SK-N-SH (cell line): ENCODE measurements around the gene PDE11A. TPM values are rescaled to one million over a fixed set of nuclear protein-coding genes. Genes with fewer than 3 reads are reported as not detected.

ENCODE experiments used
- CTCF ChIA-PET: fragments of 300-600, 350-600 bp; formaldehyde crosslinking; extraction: SDS; loops from one replicate; lab custom pipeline; 2021; lab: Yijun Ruan, JAX
- POLR2A ChIA-PET: fragments of 350-600 bp; sonication (Branson Sonifier 250); formaldehyde crosslinking; extraction: SDS; loops from one replicate; lab custom pipeline; 2020; ENCODE audit warnings: antibody characterized with exemption, inconsistent platforms; lab: Yijun Ruan, JAX
- DNase-seq: peaks from one replicate; pipeline ENCODE4 v3.0.0; 2012
- H2AFZ ChIP-seq: fragments of 200-600 bp; sonication (generic); 2 replicates; pipeline ENCODE4 v1.8.1; 2016; ENCODE audit warnings: antibody characterized with exemption, mild to moderate bottlenecking, low read depth
- H3F3A ChIP-seq: fragments of 200-600 bp; sonication (generic); replicated peaks from 2 replicates; pipeline ENCODE3; 2016; ENCODE audit warnings: antibody characterized with exemption, mild to moderate bottlenecking; ENCODE audit not compliant: insufficient read depth
- H3K27ac ChIP-seq, 2 experiments: fragments of 200-500 bp in 1 of 2; fragments of 200-600 bp in 1 of 2; sonication (Bioruptor generic) in 1 of 2; sonication (generic), shearing (Covaris generic) in 1 of 2; 2 replicates each; pipeline versions ENCODE4 v1.5.1 to v1.6.1; 2014 to 2016; ENCODE audit warnings: low read depth in 2 of 2, inconsistent platforms in 1 of 2, low read length in 1 of 2, mild to moderate bottlenecking in 1 of 2, mixed read lengths in 1 of 2
- H3K27me3 ChIP-seq: fragments of 200-600 bp; sonication (generic), shearing (Covaris generic); 2 replicates; pipeline ENCODE4 v1.6.1; 2016; ENCODE audit warnings: mixed run types; ENCODE audit not compliant: insufficient read depth
- H3K36me3 ChIP-seq, 2 experiments: fragments of 200-500 bp in 1 of 2; fragments of 200-600 bp in 1 of 2; sonication (Bioruptor generic) in 1 of 2; sonication (generic) in 1 of 2; replicated peaks in 1 of 2; 2 replicates each; pipeline versions ENCODE3 to v1.5.1; 2014 to 2016; ENCODE audit warnings: low read length in 1 of 2, mild to moderate bottlenecking in 1 of 2; ENCODE audit not compliant: insufficient read depth in 2 of 2, control insufficient read depth in 1 of 2
- H3K4me1 ChIP-seq, 2 experiments: fragments of 200-500 bp in 1 of 2; fragments of 200-600 bp in 1 of 2; sonication (Bioruptor generic) in 1 of 2; sonication (generic), shearing (Covaris generic) in 1 of 2; 2 replicates each; pipeline versions ENCODE4 v1.5.1 to v1.6.1; 2014 to 2016; ENCODE audit warnings: low read depth in 1 of 2, low read length in 1 of 2, mixed run types in 1 of 2; ENCODE audit not compliant: insufficient read depth in 2 of 2, control insufficient read depth in 1 of 2
- H3K4me2 ChIP-seq: fragments of 200-600 bp; sonication (generic), shearing (Covaris generic); 2 replicates; pipeline ENCODE4 v1.6.1; 2017; ENCODE audit warnings: mixed run types
- H3K4me3 ChIP-seq, 2 experiments: fragments of 200-500 bp in 1 of 2; fragments of 200-600 bp in 1 of 2; sonication (Bioruptor generic) in 1 of 2; sonication (generic), shearing (Covaris generic) in 1 of 2; 2 replicates each; pipeline versions ENCODE4 v1.5.1 to v1.8.1; 2014 to 2016; ENCODE audit warnings: low read depth in 2 of 2, inconsistent platforms in 1 of 2, low read length in 1 of 2, mild to moderate bottlenecking in 1 of 2, mixed read lengths in 1 of 2, moderate library complexity in 1 of 2
- H3K79me2 ChIP-seq: fragments of 200-600 bp; sonication (generic); 2 replicates; pipeline ENCODE4 v1.8.1; 2017; ENCODE audit warnings: mild to moderate bottlenecking; ENCODE audit not compliant: insufficient read depth
- H3K9ac ChIP-seq: fragments of 200-600 bp; sonication (generic); 2 replicates; pipeline ENCODE4 v1.6.1; 2017; ENCODE audit warnings: mixed run types
- H3K9me2 ChIP-seq: fragments of 200-600 bp; sonication (generic); 2 replicates; pipeline ENCODE4 v1.6.1; 2017; ENCODE audit warnings: mixed run types
- H3K9me3 ChIP-seq: fragments of 200-600 bp; sonication (generic); 2 replicates; pipeline ENCODE4 v1.6.1; 2017; ENCODE audit warnings: mixed run types, mild to moderate bottlenecking, moderate library complexity
- H4K20me1 ChIP-seq: fragments of 200-600 bp; sonication (generic); 2 replicates; pipeline ENCODE4 v1.6.1; 2017; ENCODE audit warnings: mild to moderate bottlenecking, mixed run types; ENCODE audit not compliant: insufficient read depth
- CHD2 ChIP-seq: fragments of 150-350 bp; IDR thresholded peaks from 2 replicates; pipeline ENCODE4 v1.6.1; 2018; ENCODE audit warnings: low read length; ENCODE audit not compliant: partially characterized antibody
- EP300 ChIP-seq, 2 experiments: IDR thresholded peaks; 2 replicates each; pipeline versions ENCODE4 v1.4.0 to v1.6.1; 2012; ENCODE audit warnings: borderline replicate concordance in 1 of 2, low read depth in 1 of 2, low read length in 1 of 2
- EZH2phosphoT487 ChIP-seq: fragments of 200-600 bp; sonication (generic); IDR thresholded peaks from 2 replicates; pipeline ENCODE4 v1.6.1; 2017; ENCODE audit warnings: low read depth, mixed run types, mild to moderate bottlenecking, antibody characterized with exemption, moderate library complexity, borderline replicate concordance
- FOSL2 ChIP-seq: IDR thresholded peaks from 2 replicates; pipeline ENCODE4 v1.4.0; 2012; ENCODE audit warnings: low read depth, mild to moderate bottlenecking, moderate library complexity, borderline replicate concordance
- FOXJ3 ChIP-seq: sonication (generic); formaldehyde crosslinking; IDR thresholded peaks from 2 replicates; pipeline ENCODE4 v1.5.1; 2020; ENCODE audit warnings: mild to moderate bottlenecking, missing genetic modification reagents
- FOXM1 ChIP-seq: IDR thresholded peaks from 2 replicates; pipeline ENCODE4 v1.4.0; 2012; ENCODE audit warnings: low read depth, mild to moderate bottlenecking
- GATA2 ChIP-seq: sonication (generic); formaldehyde crosslinking; IDR thresholded peaks from 2 replicates; pipeline ENCODE4 v1.5.0; 2020; ENCODE audit warnings: mild to moderate bottlenecking, missing genetic modification reagents
- IRF3 ChIP-seq: fragments of 150-350 bp; IDR thresholded peaks from 2 replicates; pipeline ENCODE4 v1.6.1; 2016; ENCODE audit warnings: mild to moderate bottlenecking, low read depth, low read length
- MXI1 ChIP-seq: IDR thresholded peaks from 2 replicates; pipeline ENCODE4 v1.6.1; 2012; ENCODE audit warnings: mild to moderate bottlenecking, low read depth, low read length, improper control_type of control experiment
- NRF1 ChIP-seq: IDR thresholded peaks from 2 replicates; pipeline ENCODE4 v1.6.1; 2012; ENCODE audit warnings: low read depth, mild to moderate bottlenecking, low read length
- POLR2AphosphoS5 ChIP-seq: IDR thresholded peaks from 2 replicates; pipeline ENCODE4 v1.6.1; 2012; ENCODE audit warnings: low read depth, low read length
- RCOR1 ChIP-seq: fragments of 150-350 bp; IDR thresholded peaks from 2 replicates; pipeline ENCODE4 v1.6.1; 2017; ENCODE audit warnings: antibody characterized with exemption, low read length
- REST ChIP-seq: IDR thresholded peaks from 2 replicates; pipeline ENCODE4 v1.6.1; 2012; ENCODE audit warnings: mild to moderate bottlenecking, low read depth, low read length, moderate library complexity
- RFX5 ChIP-seq: IDR thresholded peaks from 2 replicates; pipeline ENCODE4 v1.6.1; 2012; ENCODE audit warnings: mild to moderate bottlenecking, improper control_type of control experiment, low read length
- SMC3 ChIP-seq: IDR thresholded peaks from 2 replicates; pipeline ENCODE4 v1.6.1; 2012; ENCODE audit warnings: low read depth, low read length, improper control_type of control experiment
- TAF1 ChIP-seq: IDR thresholded peaks from 2 replicates; pipeline ENCODE4 v1.6.1; 2012; ENCODE audit warnings: low read depth, mild to moderate bottlenecking, low read length, moderate library complexity, borderline replicate concordance
- TEAD4 ChIP-seq: IDR thresholded peaks from 2 replicates; pipeline ENCODE4 v1.4.0; 2012; ENCODE audit warnings: mild to moderate bottlenecking, borderline replicate concordance; ENCODE audit not compliant: insufficient read depth
- USF1 ChIP-seq: IDR thresholded peaks from 2 replicates; pipeline ENCODE4 v1.4.0; 2012; ENCODE audit warnings: low read depth, borderline replicate concordance
- WGBS: methylation state at CpG from one replicate; pipeline ENCODE4 v1.1.6; 2017; ENCODE audit warnings: low lambda C conversion rate; 5-methylcytosine and 5-hydroxymethylcytosine counted together
- polyA plus RNA-seq, 3 experiments: library from polyadenylated mRNA; depleted of rRNA; stranded (reverse); fragments of >200 nt; gene quantifications; 2 replicates each; pipeline ENCODE4 v1.2.3, GENCODE V29; 2012

The PDE11A gene
- polyA plus RNA-seq, 1 of the 3 experiments (the other 2 are of a cell fraction): 0.10 TPM

GRCh38 chr2:177710889-177711288 is 361.7 kb downstream of the PDE11A start:
- no peaks in the 10 kb centered on the region for H3K36me3 ChIP-seq
- H3K4me3 ChIP-seq: no peak overlapping the region
- WGBS: 54% methylated on average over 2 of the region's 2 CpGs
- no peak for TF ChIP-seq RCOR1
- TF ChIP-seq MXI1: no peak
- no peak for TF ChIP-seq GATA2 (CRISPR knock-in tag)
- no peak for TF ChIP-seq TEAD4
- no peak for TF ChIP-seq POLR2AphosphoS5
- TF ChIP-seq EZH2phosphoT487: no peak
- TF ChIP-seq FOXM1: no peak
- no peak for TF ChIP-seq USF1
- TF ChIP-seq FOSL2: no peak
- no peak for TF ChIP-seq NRF1
- TF ChIP-seq FOXJ3 (CRISPR knock-in tag): no peak
- no peak for TF ChIP-seq IRF3
- TF ChIP-seq REST: no peak
- TF ChIP-seq EP300 (IDR thresholded peaks at IDR 0.05; ENCODE audit: borderline replicate concordance in 1 of 2, low read depth in 1 of 2, low read length in 1 of 2): no peak
- no peak for TF ChIP-seq TAF1
- no peak for TF ChIP-seq SMC3
- no peak for TF ChIP-seq RFX5
- no peak for TF ChIP-seq CHD2
- POLR2A ChIA-PET: no interaction called here
- no peaks in the 10 kb centered on the region for H3K79me2 ChIP-seq
- peaks cover 0 to 21% of the 10 kb centered on the region in 2 experiments; a peak in 1 of 4 replicates for H3K4me1 ChIP-seq
- H2AFZ ChIP-seq: no peak overlapping the region
- no peaks in the 10 kb centered on the region for H3K27me3 ChIP-seq
- no peak overlapping the region for H3K4me2 ChIP-seq
- H3F3A ChIP-seq: no peaks in the 10 kb centered on the region
- CTCF ChIA-PET: interaction anchor here (1.9 kb wide), 1 partner anchor 14 kb away, joined by 8 read pairs; no protein-coding TSS in a partner anchor
- H3K9ac ChIP-seq: no peak overlapping the region
- H3K9me2 ChIP-seq: no peaks in the 10 kb centered on the region
- H4K20me1 ChIP-seq: no peaks in the 10 kb centered on the region
- no peaks in the 10 kb centered on the region for H3K9me3 ChIP-seq
- no peak for DNase-seq
- H3K27ac ChIP-seq: no peak overlapping the region
